A673 (cell line): ENCODE data around the gene ALB. TPM values are rescaled to one million over a fixed set of nuclear protein-coding genes. Genes with fewer than 3 reads are reported as not detected.

Experiments
- BruUV-seq: library from RNA; stranded (reverse); fragments of 400-500 nt; replicated peaks from 2 replicates; lab custom pipeline; 2021; lab: Mats Ljungman, UMichigan
- CTCF ChIA-PET: fragments of 300-600 bp; sonication (Branson Sonifier 250); formaldehyde crosslinking; loops from one replicate; lab custom pipeline; 2022; ENCODE audit warnings: antibody characterized with exemption; lab: Charles Lee
- POLR2A ChIA-PET: fragments of 300-600 bp; sonication (Branson Sonifier 250); formaldehyde crosslinking; loops from one replicate; lab custom pipeline; 2022; ENCODE audit warnings: antibody characterized with exemption; ENCODE audit not compliant: low non-redundant PET; lab: Charles Lee
- DNase-seq: peaks from one replicate; pipeline ENCODE4 v3.0.0-alpha.2; 2015; ENCODE audit warnings: low spot score
- H3K27ac ChIP-seq: fragments of 200-600 bp; sonication (generic); 2 replicates; pipeline ENCODE4 v1.5.1; 2016; ENCODE audit warnings: mixed run types, low read depth, mild to moderate bottlenecking, mixed read lengths, antibody characterized with exemption, low read length; ENCODE audit not compliant: poor library complexity, severe bottlenecking
- H3K27me3 ChIP-seq: fragments of 200-600 bp; sonication (generic); replicated peaks from 2 replicates; pipeline ENCODE4 v1.6.1; 2017; ENCODE audit warnings: mixed run types, low read depth, mild to moderate bottlenecking, mixed read lengths, antibody characterized with exemption, low read length; ENCODE audit not compliant: insufficient read depth, poor library complexity
- H3K36me3 ChIP-seq: fragments of 200-600 bp; sonication (generic); 2 replicates; pipeline ENCODE4 v1.6.1; 2016; ENCODE audit warnings: mixed run types, mild to moderate bottlenecking, mixed read lengths, antibody characterized with exemption, low read length; ENCODE audit not compliant: insufficient read depth, poor library complexity, severe bottlenecking
- H3K4me1 ChIP-seq: fragments of 200-600 bp; sonication (generic); 2 replicates; pipeline ENCODE4 v1.6.1; 2017; ENCODE audit warnings: mixed run types, mild to moderate bottlenecking, mixed read lengths, antibody characterized with exemption, low read length; ENCODE audit not compliant: insufficient read depth, poor library complexity, severe bottlenecking
- H3K4me3 ChIP-seq: fragments of 200-600 bp; sonication (generic); 2 replicates; pipeline ENCODE4 v1.5.1; 2016; ENCODE audit warnings: low read depth, mixed run types, mild to moderate bottlenecking, mixed read lengths, low read length; ENCODE audit not compliant: poor library complexity, severe bottlenecking
- H3K9me3 ChIP-seq: fragments of 200-600 bp; sonication (generic); 2 replicates; pipeline ENCODE4 v1.6.1; 2016; ENCODE audit warnings: mixed run types, low read depth, mild to moderate bottlenecking, mixed read lengths, antibody characterized with exemption, low read length; ENCODE audit not compliant: poor library complexity, severe bottlenecking
- CTCF ChIP-seq: fragments of 300-800, 200-600 bp; sonication (generic); conservative IDR thresholded peaks from 2 replicates; pipeline ENCODE4 v1.5.1; 2017; ENCODE audit warnings: low read depth, mild to moderate bottlenecking, antibody characterized with exemption, low read length, moderate library complexity, mixed read lengths
- EZH2 ChIP-seq: fragments of 200-600 bp; sonication (generic); IDR thresholded peaks from 2 replicates; pipeline ENCODE4 v1.6.1; 2017; ENCODE audit warnings: borderline replicate concordance, low read depth, mild to moderate bottlenecking, mixed read lengths, antibody characterized with exemption, low read length; ENCODE audit not compliant: poor library complexity, severe bottlenecking
- intact Hi-C: fragments of 100-400 bp; cut with micrococcal nuclease; formaldehyde crosslinking; loops from one replicate; pipeline ENCODE4 v1.10.0; 2022; ENCODE audit not compliant: unreplicated experiment
- total RNA-seq: library from RNA; stranded (reverse); gene quantifications from 2 replicates; pipeline ENCODE4 v1.2.3, GENCODE V29; 2021

ALB gene
- total RNA-seq, 1 experiment from 2014 or later, result not detected

GRCh38 chr4:73420615-73421014, 16.5 kb downstream of the ALB start:
- H3K9me3 ChIP-seq, result no peaks in the 10 kb centered on the region
- no peaks in the 10 kb centered on the region for H3K27me3 ChIP-seq
- BruUV-seq, result no TSS peak
- H3K27ac ChIP-seq, result no peak overlapping the region
- TF ChIP-seq CTCF, result no peak
- TF ChIP-seq EZH2, result no peak
- H3K4me3 ChIP-seq, result no peak overlapping the region
- DNase-seq, result no peak
- ChIA-PET CTCF (no interaction called here), POLR2A (no interaction called here)
- intact Hi-C loops, result no loop called here
- H3K4me1 ChIP-seq, result no peaks in the 10 kb centered on the region
- H3K36me3 ChIP-seq, result no peaks in the 10 kb centered on the region

- Histone ChIP-seq H3K9me3 (no peaks in the 10 kb centered on the region), H3K27me3 (no peaks in the 10 kb centered on the region), H3K27ac (no peak overlapping the region), H3K36me3 (no peaks in the 10 kb centered on the region), H3K4me1 (no peaks in the 10 kb centered on the region), H3K4me3 (no peak overlapping the region)
- ChIA-PET POLR2A (no interaction called here), CTCF (no interaction called here)
- no peak for DNase-seq
- no peak for TF ChIP-seq EZH2
- no peak for TF ChIP-seq CTCF
- BruUV-seq, result no TSS peak
- intact Hi-C loops, result no loop called here
These were observed 17.8 kb downstream of the ALB start for GRCh38 chr4:73421708-73422457.

- intact Hi-C loops, result no loop called here
These were observed 18.3 kb downstream of the ALB start for GRCh38 chr4:73422458-73422752.

More at GRCh38 chr4:73422458-73422752, 18.3 kb downstream of the ALB start:
- TF ChIP-seq CTCF (no peak), EZH2 (no peak)
- BruUV-seq, result no TSS peak
- H3K27ac ChIP-seq, result no peak overlapping the region
- no peaks in the 10 kb centered on the region for H3K4me1 ChIP-seq
- H3K9me3 ChIP-seq, result no peaks in the 10 kb centered on the region
- H3K27me3 ChIP-seq, result no peaks in the 10 kb centered on the region
- no peak for DNase-seq
- no peak overlapping the region for H3K4me3 ChIP-seq
- ChIA-PET CTCF (no interaction called here), POLR2A (no interaction called here)
- no peaks in the 10 kb centered on the region for H3K36me3 ChIP-seq
